Right atrium auricular region (tissue), 2 donors: ENCODE data around the gene MPZ. TPM values are rescaled to one million over a fixed set of nuclear protein-coding genes. Genes with fewer than 3 reads are reported as not detected.

Experiments used
- DNase-seq: peaks from one replicate; pipeline ENCODE4 v3.0.0-alpha.2; 2019; ENCODE audit warnings: low spot score
- H3K27ac ChIP-seq, 2 donors: fragments of 200-600 bp; sonication (generic); 1 replicate in 1 of 2; 2 replicates in 1 of 2; pipeline ENCODE4 v1.5.1; 2016 to 2019
- H3K27me3 ChIP-seq, 2 donors: fragments of 200-600 bp; sonication (generic); one replicate each; pipeline versions ENCODE4 v1.5.1 to v1.6.0; 2017 to 2019
- H3K36me3 ChIP-seq: fragments of 200-600 bp; sonication (generic); one replicate; pipeline ENCODE4 v1.5.1; 2016
- H3K4me1 ChIP-seq, 2 donors: fragments of 200-600 bp; sonication (generic); one replicate each; pipeline versions ENCODE4 v1.5.1 to v1.6.0; 2017 to 2019
- H3K4me3 ChIP-seq, 2 donors: fragments of 200-600 bp; sonication (generic); 1 replicate in 1 of 2; 2 replicates in 1 of 2; pipeline ENCODE4 v1.5.1; 2017 to 2019; ENCODE audit warnings: mild to moderate bottlenecking in 1 of 2, moderate library complexity in 1 of 2
- H3K9me3 ChIP-seq, 2 donors: fragments of 200-600 bp; sonication (generic); one replicate each; pipeline ENCODE4 v1.5.1; 2019
- total RNA-seq, 2 donors: library from RNA; depleted of rRNA; stranded (reverse); fragments of >200 nt; gene quantifications; one replicate each; pipeline ENCODE4 v1.1.0, GENCODE V29; 2016
- TF ChIP-seq, protein P1 (sequence below), 2 donors: fragments of 200-600 bp; sonication (generic); IDR thresholded peaks; one replicate each; pipeline ENCODE4 v1.5.1; 2019; ENCODE audit warnings: antibody characterized with exemption in 2 of 2

MPZ gene
- total RNA-seq, 2 donors from 2014 or later: 1.7 to 5.1 TPM

DNA sequence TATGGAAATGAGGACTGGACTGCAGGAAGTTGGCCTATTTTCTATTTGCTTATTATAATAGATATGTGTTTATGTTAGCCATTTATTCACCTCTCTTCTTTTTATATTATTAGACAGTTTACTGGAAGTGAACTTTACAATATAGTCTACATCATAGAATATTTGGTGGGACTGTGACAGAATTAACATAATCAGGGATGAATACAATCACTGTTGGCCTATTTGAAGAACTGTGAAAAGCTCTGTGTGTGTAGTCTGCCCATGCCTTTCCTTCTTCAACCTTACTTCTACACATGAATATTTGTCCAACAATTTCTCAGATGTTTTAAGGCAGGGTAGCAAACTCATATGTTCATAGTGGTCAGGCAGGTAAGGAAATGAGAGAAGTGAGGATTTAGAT lies 12.4 kb downstream of the MPZ start:
- Histone ChIP-seq H3K36me3 (no peaks in the 10 kb centered on the region), H3K4me3 (no peak overlapping the region), H3K4me1 (no peaks in the 10 kb centered on the region), H3K9me3 (no peaks in the 10 kb centered on the region), H3K27ac (no peak overlapping the region), H3K27me3 (no peaks in the 10 kb centered on the region)
- TF ChIP-seq, protein P1, sequence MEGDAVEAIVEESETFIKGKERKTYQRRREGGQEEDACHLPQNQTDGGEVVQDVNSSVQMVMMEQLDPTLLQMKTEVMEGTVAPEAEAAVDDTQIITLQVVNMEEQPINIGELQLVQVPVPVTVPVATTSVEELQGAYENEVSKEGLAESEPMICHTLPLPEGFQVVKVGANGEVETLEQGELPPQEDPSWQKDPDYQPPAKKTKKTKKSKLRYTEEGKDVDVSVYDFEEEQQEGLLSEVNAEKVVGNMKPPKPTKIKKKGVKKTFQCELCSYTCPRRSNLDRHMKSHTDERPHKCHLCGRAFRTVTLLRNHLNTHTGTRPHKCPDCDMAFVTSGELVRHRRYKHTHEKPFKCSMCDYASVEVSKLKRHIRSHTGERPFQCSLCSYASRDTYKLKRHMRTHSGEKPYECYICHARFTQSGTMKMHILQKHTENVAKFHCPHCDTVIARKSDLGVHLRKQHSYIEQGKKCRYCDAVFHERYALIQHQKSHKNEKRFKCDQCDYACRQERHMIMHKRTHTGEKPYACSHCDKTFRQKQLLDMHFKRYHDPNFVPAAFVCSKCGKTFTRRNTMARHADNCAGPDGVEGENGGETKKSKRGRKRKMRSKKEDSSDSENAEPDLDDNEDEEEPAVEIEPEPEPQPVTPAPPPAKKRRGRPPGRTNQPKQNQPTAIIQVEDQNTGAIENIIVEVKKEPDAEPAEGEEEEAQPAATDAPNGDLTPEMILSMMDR (IDR thresholded peaks at IDR 0.05): no peak
- no peak for DNase-seq

DNA sequence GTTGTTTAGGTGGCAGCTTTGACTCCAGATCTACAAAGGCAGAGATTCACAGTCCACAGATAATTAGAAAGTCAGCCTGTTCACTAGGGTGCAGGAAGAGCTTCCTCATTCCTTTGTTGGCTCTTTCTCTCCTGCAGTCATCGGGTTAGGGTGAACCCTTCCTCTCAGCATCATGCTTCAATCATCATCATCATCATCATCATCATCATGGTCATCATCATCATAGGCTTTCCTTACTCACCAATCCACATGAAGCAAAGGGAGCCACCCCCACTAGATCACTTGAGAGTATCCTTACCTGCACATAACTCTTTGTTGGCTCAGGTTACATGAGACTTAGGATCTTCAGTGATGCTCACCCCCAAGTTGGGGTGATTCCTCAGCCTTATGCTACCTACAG lies 19.0 kb downstream of the MPZ start:
- H3K4me1 ChIP-seq: no peaks in the 10 kb centered on the region
- no peaks in the 10 kb centered on the region for H3K9me3 ChIP-seq
- TF ChIP-seq, protein P1 (IDR thresholded peaks at IDR 0.05): no peak
- DNase-seq: no peak
- no peak overlapping the region for H3K27ac ChIP-seq
- no peak overlapping the region for H3K4me3 ChIP-seq
- no peaks in the 10 kb centered on the region for H3K36me3 ChIP-seq
- no peaks in the 10 kb centered on the region for H3K27me3 ChIP-seq

DNA sequence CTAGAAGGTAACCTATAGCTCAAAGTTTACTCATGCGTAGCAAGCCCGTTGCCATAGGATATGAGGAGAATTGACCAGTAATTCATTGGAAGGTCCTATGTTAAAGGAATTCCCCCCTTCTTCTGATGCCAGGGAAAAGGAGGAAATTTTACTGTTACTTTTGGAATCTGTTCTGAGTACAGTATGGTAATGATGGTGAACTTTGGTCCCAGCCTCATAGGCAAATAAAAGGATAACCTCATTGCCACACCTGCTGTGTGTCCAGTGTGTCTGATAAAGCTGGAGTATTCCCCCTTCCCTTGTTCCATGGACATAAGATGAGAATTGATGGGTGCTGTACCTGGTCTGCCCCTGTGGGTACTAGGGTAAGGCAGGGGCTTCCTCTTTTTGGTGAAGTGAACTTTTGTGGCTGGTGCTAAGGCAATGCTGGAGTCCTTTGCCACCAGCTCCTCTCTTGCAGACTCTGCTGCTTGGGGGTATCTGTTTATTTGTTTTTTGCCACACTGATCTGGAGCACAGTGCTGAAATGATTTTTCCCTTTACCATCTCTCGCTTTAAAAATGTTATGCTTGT lies 22.2 kb downstream of the MPZ start:
- Histone ChIP-seq H3K27me3 (no peaks in the 10 kb centered on the region), H3K27ac (no peak overlapping the region), H3K4me1 (no peaks in the 10 kb centered on the region), H3K9me3 (no peaks in the 10 kb centered on the region), H3K4me3 (no peak overlapping the region), H3K36me3 (no peaks in the 10 kb centered on the region)
- TF ChIP-seq, protein P1 (IDR thresholded peaks at IDR 0.05): no peak
- no peak for DNase-seq

DNA sequence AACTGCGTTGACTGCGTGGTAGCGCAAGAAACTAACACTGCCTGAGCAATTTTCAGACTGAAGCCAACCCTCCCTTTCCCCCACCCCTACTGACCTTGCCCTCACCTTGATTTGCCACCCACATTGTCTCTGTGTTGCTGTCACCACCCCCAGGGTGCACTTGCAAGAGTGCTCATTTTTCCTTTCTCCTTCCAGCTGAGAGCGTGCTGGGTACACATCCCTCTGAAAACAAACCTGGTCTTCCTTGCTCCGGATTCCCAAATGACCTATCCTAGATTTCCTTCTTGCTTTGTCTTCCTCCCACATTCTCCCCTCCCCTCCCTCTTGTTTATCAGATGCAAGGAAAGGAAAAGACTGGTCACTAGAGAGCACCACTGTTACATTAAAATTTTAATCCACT lies 24.2 kb downstream of the MPZ start:
- H3K27ac ChIP-seq: no peak overlapping the region
- H3K9me3 ChIP-seq: no peaks in the 10 kb centered on the region
- TF ChIP-seq, protein P1 (IDR thresholded peaks at IDR 0.05): no peak
- no peak overlapping the region for H3K4me3 ChIP-seq
- no peaks in the 10 kb centered on the region for H3K27me3 ChIP-seq
- H3K4me1 ChIP-seq: no peaks in the 10 kb centered on the region
- no peaks in the 10 kb centered on the region for H3K36me3 ChIP-seq
- DNase-seq: no peak

DNA sequence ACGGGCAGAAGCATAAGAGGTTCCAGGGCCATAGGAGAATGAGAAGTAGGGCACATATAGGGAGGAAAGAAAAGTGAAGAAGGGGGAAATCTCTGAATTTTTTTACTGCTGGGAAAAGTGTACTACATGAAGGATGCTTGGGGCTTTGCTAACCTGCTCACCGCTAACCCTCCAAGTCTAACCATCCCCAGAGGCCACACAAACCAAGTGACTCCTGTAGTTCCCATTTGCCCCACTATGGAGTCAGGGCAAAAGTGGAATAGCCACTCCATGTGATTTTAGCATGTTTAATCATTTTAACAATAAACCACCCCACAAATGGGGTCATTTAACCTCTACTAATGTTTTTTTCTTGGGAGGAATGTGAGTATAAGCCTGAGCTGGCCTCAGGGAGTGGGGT lies 24.7 kb downstream of the MPZ start:
- H3K27ac ChIP-seq: no peak overlapping the region
- H3K36me3 ChIP-seq: no peaks in the 10 kb centered on the region
- no peaks in the 10 kb centered on the region for H3K9me3 ChIP-seq
- TF ChIP-seq, protein P1 (IDR thresholded peaks at IDR 0.05): no peak
- no peak overlapping the region for H3K4me3 ChIP-seq
- H3K4me1 ChIP-seq: no peaks in the 10 kb centered on the region
- no peaks in the 10 kb centered on the region for H3K27me3 ChIP-seq
- DNase-seq: no peak

DNA sequence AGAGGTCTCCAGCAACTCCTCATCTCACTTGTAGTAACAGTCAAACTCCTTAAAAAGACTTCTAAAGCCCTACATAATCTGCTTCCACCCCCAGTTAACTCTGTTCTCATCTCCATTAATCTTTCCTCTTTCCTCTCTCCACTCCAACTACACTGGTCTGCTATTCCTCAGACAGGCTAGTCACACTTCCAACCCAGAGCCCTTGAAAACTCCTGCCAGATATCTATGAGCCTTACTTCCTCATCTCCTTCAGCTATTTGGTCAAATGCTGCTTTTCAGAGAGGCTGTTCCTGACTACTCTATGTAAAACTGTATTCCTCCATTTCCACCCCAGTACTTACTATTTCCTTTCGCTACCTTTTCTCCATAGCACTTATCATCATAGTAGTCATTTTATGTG lies 26.8 kb downstream of the MPZ start:
- TF ChIP-seq, protein P1 (IDR thresholded peaks at IDR 0.05): no peak
- Histone ChIP-seq H3K4me1 (no peaks in the 10 kb centered on the region), H3K9me3 (no peaks in the 10 kb centered on the region), H3K36me3 (no peaks in the 10 kb centered on the region), H3K4me3 (no peak overlapping the region), H3K27me3 (no peaks in the 10 kb centered on the region), H3K27ac (no peak overlapping the region)
- no peak for DNase-seq
